ENCODE measurements around the gene SP2.

SP2 gene

DNA sequence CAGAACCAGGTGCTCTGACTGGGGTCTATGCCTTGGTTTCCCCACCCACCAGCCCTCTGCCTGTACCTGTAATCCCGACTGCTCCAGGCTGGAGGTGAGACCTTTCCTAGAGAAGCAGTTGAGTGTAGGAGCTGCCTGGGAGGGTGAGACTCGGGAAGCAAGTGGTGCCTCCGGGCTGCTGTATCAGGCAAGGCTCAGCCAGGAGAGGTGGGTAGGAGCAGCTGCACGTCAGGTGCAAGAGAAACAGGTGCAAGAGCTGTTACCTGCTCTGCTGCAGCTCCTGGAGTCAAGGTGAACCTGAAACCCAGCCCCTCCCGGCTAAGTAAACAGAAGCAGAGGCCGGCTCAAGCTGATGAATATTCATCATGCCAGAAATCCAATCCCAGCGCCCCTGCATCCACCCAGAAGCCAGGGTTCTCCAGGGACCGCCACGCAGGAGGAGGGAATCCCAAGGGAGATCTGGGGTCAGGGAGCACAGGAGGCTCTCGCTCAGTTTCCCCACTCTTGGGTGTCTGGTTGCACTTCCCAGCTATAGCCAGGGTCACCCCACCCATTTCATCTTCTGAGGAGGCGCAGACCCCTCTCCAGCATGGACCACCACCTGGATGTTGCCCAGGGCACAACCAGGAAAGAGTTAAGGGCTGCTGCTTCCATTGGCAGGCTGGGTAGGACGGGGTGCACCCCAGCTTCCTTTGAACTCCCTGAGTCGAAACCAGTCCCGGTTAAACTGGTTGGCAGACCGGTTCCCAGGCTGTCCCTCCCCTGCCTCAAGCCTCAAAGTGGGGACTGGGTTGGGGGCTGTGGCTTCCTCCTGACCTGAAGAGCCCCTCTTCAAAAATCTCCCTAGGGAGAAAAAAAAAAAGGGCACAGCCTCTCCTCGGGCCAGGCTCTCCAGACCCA is 61.8 kb downstream of the SP2 start, which contains the start of gene PRR15L:
Gene PRR15L (minus strand): TSS at position 293 of the 900 bp plus-strand sequence. CDS start 4,649 bp downstream, outside the sequence.
- H3K36me3 Mint-ChIP-seq: peaks cover 12% of the 10 kb centered on the region
- H3K4me1 Mint-ChIP-seq: no peaks in the 10 kb centered on the region
- no peak within 1 kb of the TSS for H3K4me3 Mint-ChIP-seq
- H3K9me3 Mint-ChIP-seq: no peaks in the 10 kb centered on the region
- H3K27ac Mint-ChIP-seq: no peak within 1 kb of the TSS
- H3K27me3 Mint-ChIP-seq: no peaks in the 10 kb centered on the region
- no peak for ATAC-seq

DNA sequence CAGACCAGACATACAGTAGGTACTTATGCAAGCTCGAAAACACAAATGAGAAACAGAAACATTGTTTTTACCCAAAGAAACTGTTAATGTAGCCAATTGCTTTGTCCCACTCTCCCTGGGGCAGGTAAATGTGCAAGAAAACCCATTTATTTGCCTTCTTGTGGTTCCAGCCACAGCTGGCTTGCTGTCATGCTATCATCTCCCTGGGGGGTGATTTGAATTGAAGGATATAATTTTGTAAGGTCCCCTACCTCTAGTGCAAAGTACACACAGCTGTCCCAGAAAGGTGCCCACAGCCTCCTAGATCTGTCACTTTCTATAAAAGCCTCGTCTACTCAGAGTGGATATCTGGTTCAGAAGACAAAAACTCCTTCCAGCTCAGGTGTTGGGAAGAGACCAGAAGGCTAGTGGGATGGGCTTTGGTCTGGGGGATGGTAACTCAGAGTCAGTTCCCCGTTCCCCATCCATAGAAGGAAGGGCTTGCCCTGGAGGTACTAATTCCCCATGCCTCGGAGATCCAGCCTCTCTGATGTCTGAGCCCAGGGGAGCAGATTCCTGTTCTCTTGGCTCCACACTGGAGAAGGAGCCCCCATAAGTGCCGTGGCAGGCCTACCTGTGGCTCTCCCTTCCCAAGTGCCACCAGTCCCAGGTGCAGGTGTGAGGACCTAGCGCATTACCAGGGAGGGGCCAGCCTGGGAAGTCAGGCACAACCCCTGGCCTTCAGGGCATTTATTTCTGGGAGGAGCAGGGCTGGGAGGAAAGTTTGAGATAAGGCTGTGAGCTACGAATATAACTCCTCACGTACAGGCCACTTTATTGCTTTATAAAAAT is 64.0 kb downstream of the SP2 start:
- H3K9me3 Mint-ChIP-seq: no peaks in the 10 kb centered on the region
- no peaks in the 10 kb centered on the region for H3K27me3 Mint-ChIP-seq
- H3K36me3 Mint-ChIP-seq: no peaks in the 10 kb centered on the region
- H3K4me1 Mint-ChIP-seq: no peaks in the 10 kb centered on the region
- no peak overlapping the region for H3K4me3 Mint-ChIP-seq
- no peak for ATAC-seq
- H3K27ac Mint-ChIP-seq: no peak overlapping the region

DNA sequence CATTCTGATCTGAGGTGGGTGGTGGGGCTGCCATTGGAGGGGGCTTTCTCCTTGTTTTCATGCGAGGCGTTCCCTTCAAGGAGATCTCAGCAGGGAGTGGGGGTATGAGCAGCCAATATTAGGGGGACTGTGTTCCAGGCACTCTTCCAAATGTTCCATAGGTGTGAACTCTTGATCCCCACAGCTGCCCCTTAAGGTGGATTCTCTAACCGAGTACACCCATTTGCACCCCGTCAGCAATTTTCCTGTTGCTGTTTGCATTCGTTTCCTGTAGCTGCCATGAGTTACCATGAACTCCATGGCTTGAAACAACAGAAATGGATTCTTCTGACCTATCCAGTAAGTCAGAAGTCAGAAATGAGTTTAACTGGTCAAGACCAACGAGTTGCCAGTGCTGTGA is 65.4 kb downstream of the SP2 start:
- Mint-ChIP-seq H3K27ac (no peak overlapping the region), H3K36me3 (no peaks in the 10 kb centered on the region), H3K4me1 (no peaks in the 10 kb centered on the region), H3K9me3 (no peaks in the 10 kb centered on the region), H3K27me3 (no peaks in the 10 kb centered on the region), H3K4me3 (no peak overlapping the region)
- no peak for ATAC-seq

DNA sequence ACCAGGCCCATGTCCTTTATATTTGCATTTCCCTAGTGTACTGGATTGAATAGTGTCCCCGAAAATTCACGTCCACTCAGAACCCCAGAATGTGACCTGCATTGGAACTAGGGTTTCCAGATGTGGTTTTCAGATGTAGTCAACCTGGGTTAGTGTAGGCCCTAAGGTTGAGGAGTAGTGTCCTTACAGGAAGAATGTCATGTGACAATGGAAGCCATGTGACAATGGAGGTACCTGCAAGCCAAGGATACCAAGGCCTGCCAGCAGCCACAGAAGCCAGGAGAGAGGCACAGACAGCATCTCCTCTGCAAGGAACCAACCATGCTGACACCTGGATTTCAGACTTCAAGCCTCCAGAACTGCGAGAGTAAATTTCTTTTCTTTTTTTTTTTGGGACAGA is 66.9 kb downstream of the SP2 start:
- no peaks in the 10 kb centered on the region for H3K4me1 Mint-ChIP-seq
- H3K27me3 Mint-ChIP-seq: no peaks in the 10 kb centered on the region
- no peaks in the 10 kb centered on the region for H3K9me3 Mint-ChIP-seq
- H3K27ac Mint-ChIP-seq: no peak overlapping the region
- no peak for ATAC-seq
- H3K36me3 Mint-ChIP-seq: no peaks in the 10 kb centered on the region
- H3K4me3 Mint-ChIP-seq: no peak overlapping the region

DNA sequence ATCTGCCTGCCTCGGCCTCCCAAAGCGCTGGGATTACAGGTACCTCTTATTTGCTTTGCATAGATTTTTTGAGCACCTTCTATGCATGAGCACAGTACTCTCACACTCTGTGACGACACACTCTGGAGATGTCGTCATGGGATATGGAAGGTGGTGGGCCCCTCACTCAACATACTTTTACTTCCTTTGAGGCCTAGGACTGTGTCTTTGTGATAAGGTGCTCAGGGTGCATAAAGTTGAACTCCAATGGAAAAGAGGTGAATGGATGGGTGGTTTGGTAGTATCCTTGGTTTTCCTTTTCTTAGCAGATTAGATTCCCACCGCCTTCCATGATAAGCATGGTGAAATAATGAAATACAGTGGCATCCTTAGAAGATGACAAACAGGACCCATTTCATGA is 68.8 kb downstream of the SP2 start:
- H3K4me1 Mint-ChIP-seq: peaks cover 4% of the 10 kb centered on the region
- H3K27me3 Mint-ChIP-seq: no peaks in the 10 kb centered on the region
- H3K4me3 Mint-ChIP-seq: no peak overlapping the region
- no peak overlapping the region for H3K27ac Mint-ChIP-seq
- no peak for ATAC-seq
- H3K36me3 Mint-ChIP-seq: no peaks in the 10 kb centered on the region
- no peaks in the 10 kb centered on the region for H3K9me3 Mint-ChIP-seq

DNA sequence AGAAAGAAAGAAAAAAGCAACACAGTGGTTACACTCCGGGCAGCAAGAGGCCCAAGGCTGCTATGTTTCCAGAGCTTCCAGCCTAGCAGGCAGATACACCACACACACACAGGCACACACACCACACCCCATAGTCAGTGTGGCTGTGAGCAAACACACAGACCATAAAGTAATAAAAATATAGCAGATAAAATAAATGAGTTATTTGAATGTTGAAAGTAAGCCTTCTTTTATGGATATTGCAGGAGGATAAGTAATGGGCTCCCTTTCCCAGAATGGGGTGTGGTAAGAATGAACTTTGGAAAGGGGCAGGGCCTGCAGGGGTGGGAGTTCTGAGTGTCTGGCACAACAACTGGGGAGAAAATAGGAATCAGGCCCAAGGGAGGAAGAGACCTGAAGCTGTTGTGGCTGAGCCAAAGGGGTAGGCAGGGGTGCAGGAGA is 70.1 kb downstream of the SP2 start:
- no peaks in the 10 kb centered on the region for H3K36me3 Mint-ChIP-seq
- H3K27me3 Mint-ChIP-seq: no peaks in the 10 kb centered on the region
- no peaks in the 10 kb centered on the region for H3K9me3 Mint-ChIP-seq
- ATAC-seq: no peak
- H3K27ac Mint-ChIP-seq: no peak overlapping the region
- peaks cover 12% of the 10 kb centered on the region for H3K4me1 Mint-ChIP-seq
- no peak overlapping the region for H3K4me3 Mint-ChIP-seq

DNA sequence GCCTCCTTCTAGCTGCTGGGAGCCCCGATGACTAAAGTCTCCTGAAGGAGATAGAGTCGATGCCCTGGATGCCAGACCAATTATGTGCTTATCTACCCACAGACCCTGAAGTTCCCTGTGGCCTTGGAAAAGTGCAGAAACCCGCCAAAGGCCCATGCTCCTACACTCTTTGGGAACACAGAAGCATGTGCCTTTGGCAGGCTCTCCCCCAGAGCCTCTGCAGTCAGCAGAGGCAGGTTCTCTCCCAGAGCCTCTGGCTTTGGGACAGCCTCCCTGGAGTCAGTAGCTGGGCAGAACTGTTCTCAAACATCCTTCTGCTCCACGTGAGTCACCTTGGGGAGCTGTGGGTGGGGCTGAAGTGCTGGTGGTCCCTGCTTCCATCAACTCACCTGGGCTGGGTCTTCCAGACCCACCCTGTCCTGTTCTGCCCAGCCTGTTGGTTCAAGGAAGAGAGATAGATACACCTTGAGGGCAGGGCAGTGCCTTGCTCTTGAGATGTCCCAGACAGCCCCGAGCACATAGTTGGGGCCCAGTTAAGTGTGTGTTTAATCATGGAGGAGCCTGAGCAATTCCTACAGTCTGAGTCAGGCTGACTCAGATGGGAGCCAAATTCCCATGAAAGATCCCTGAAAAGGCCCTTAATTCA is 71.7 kb downstream of the SP2 start:
- no peaks in the 10 kb centered on the region for H3K36me3 Mint-ChIP-seq
- no peak for ATAC-seq
- no peak overlapping the region for H3K27ac Mint-ChIP-seq
- no peaks in the 10 kb centered on the region for H3K9me3 Mint-ChIP-seq
- no peak overlapping the region for H3K4me3 Mint-ChIP-seq
- H3K27me3 Mint-ChIP-seq: no peaks in the 10 kb centered on the region
- peaks cover 12% of the 10 kb centered on the region for H3K4me1 Mint-ChIP-seq

DNA sequence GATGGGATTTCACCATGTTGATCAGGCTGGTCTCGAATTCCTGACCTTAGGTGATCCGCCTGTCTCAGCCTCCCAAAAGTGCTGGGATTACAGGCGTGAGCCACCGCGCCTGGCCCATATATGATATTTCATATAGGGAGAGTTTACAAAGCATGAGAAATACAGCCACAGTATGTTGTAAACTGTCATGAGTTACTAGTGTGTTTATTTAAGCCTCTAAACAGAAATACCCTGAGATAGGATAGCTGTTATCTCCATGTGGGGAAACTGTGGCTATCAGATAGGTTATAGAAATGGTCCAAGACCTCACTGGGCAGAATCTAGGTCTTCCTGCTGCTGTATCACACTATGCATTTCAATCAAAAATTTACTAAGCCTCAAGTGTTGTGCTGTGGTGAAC is 72.8 kb downstream of the SP2 start:
- H3K36me3 Mint-ChIP-seq: peaks cover 4% of the 10 kb centered on the region
- no peak overlapping the region for H3K4me3 Mint-ChIP-seq
- H3K4me1 Mint-ChIP-seq: peaks cover 12% of the 10 kb centered on the region

DNA sequence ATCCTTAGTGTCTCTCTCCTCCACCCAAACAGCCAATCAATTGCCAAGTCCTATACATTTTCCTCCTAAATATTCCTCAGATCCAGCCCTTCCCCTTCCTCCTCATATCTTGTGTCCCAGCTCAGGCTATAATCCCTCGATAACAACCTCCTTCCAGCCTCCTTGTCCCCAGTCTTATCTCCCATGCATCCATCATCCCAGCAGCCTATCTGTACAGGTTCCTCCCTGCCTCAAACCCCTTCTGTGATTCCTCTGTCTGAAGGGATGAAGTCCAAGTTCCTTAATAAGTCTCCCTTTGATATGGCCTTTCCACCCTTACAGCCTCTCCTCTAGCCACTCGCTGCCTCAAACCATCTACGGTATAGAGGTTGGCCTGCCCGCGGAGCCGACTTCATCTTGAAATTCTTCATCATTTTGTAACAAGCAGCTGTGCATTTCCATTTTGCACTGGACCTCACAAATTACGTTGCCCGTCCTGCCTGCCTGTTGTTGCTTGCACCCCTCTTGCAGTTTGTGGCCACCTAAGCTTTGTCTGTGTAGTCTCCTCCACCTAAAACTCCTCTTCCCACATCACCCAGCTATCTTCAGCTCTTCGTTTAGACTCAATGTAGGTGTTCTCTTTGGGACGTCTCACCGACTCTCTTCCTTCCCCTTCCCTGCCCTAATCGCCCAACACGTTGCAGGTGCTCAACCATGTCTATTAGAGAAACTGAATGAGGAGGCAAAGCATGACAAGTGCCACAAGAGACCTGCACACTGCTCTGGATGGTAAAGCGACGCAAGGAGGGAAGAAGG is 74.1 kb downstream of the SP2 start:
- H3K4me3 Mint-ChIP-seq: peak overlapping the region; percentile 81
- peak overlapping the region; percentile 77 for H3K27ac Mint-ChIP-seq
- peaks cover 12% of the 10 kb centered on the region for H3K4me1 Mint-ChIP-seq
- peaks cover 13% of the 10 kb centered on the region for H3K36me3 Mint-ChIP-seq
- no peaks in the 10 kb centered on the region for H3K9me3 Mint-ChIP-seq
- ATAC-seq: no peak
- H3K27me3 Mint-ChIP-seq: no peaks in the 10 kb centered on the region

More for the DNA sequence above, 72.8 kb downstream of the SP2 start:
- no peaks in the 10 kb centered on the region for H3K9me3 Mint-ChIP-seq
- H3K27me3 Mint-ChIP-seq: no peaks in the 10 kb centered on the region
- no peak overlapping the region for H3K27ac Mint-ChIP-seq
- ATAC-seq: no peak

DNA sequence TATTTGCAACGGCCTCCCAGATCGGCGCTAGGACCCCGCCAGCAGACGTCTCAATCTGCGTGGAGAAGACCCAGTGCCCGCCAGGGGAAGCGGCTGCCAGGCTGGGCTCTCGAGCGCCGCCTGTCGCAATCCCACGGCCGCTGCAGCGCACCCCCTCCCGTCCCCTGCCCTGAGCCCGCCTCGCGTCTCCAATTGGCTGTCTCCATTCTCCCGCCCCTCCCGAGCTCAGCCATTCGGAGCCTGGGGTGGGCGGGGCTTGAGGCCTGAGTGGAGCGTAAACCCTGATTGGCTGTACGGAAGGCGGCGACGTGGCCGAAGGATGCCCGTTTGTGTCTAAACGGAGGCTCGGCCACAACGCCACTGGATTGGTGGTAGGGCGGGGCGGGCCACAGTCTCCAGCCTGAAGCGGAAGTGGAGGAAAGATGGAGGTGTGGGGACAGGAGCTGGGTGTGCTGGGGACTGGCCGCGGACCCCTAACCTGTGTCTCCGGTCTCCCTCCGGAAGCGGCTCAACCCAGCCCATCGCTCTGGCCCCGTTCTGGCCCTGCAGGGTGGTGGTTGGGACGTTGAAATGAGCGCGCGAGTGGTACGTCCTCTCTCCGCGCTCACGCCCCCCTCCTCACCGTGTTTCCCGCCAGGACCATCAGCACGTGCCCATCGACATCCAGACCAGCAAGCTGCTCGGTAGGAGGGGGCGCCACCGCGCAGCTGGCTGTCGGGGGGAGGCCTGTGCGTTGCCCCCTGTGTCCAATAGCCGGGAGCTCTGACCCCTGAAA is 74.9 kb downstream of the SP2 start, which contains the start of gene CDK5RAP3:
Gene CDK5RAP3 (plus strand): TSS at position 389 of the 775 bp plus-strand sequence. CDS start 34 bp downstream, at position 423.
- ATAC-seq: peak; percentile 100
- peaks cover 12% of the 10 kb centered on the region for H3K4me1 Mint-ChIP-seq
- H3K27me3 Mint-ChIP-seq: no peaks in the 10 kb centered on the region
- H3K4me3 Mint-ChIP-seq: peak within 1 kb of the TSS; percentile 81
- no peaks in the 10 kb centered on the region for H3K9me3 Mint-ChIP-seq
- peaks cover 21% of the 10 kb centered on the region for H3K36me3 Mint-ChIP-seq
- peak within 1 kb of the TSS; percentile 77 for H3K27ac Mint-ChIP-seq

DNA sequence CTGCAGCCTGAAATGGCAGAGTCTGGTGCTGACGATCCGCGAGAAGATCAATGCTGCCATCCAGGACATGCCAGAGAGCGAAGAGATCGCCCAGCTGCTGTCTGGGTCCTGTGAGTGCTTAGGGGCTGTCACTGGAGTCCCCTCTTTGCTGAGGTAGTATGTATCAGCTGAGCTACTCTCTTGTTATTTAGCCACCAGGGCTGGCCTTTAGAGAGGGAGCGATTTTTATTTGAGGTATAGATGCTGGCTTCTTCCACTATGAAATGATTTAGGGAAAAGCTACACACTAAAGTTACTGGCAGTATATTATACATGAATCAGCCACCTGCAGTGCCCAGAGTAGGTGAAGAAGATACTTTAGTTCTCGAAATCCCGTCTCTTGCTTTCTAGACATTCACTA is 77.5 kb downstream of the SP2 start:
- H3K4me1 Mint-ChIP-seq: peaks cover 17% of the 10 kb centered on the region
- no peaks in the 10 kb centered on the region for H3K9me3 Mint-ChIP-seq
- H3K27me3 Mint-ChIP-seq: no peaks in the 10 kb centered on the region
- H3K4me3 Mint-ChIP-seq: no peak overlapping the region
- H3K27ac Mint-ChIP-seq: no peak overlapping the region
- peaks cover 42% of the 10 kb centered on the region for H3K36me3 Mint-ChIP-seq
- ATAC-seq: no peak

DNA sequence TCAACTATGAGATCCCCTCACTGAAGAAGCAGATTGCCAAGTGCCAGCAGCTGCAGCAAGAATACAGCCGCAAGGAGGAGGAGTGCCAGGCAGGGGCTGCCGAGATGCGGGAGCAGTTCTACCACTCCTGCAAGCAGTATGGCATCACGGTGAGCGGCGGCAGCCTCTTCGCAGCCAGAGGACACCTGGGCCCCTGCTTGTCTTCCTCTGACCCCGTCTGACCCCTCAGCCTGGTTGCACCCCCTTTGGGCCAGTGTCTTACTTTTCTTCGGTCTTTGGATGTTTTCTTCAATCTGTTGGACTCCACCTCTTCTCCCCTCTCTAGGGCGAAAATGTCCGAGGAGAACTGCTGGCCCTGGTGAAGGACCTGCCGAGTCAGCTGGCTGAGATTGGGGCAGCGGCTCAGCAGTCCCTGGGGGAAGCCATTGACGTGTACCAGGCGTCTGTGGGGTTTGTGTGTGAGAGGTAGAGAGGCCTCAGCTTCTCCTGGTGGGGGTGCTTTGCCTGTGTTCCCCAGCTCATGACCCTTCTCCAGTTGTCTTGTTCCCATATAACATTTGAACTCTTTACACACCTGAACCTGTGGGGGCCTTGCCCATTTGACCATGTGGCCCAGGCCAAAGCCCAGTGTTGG is 79.3 kb downstream of the SP2 start:
- no peaks in the 10 kb centered on the region for H3K9me3 Mint-ChIP-seq
- no peaks in the 10 kb centered on the region for H3K27me3 Mint-ChIP-seq
- no peak for ATAC-seq
- H3K36me3 Mint-ChIP-seq: peaks cover 60% of the 10 kb centered on the region
- H3K27ac Mint-ChIP-seq: no peak overlapping the region
- H3K4me3 Mint-ChIP-seq: no peak overlapping the region
- peaks cover 10% of the 10 kb centered on the region for H3K4me1 Mint-ChIP-seq

DNA sequence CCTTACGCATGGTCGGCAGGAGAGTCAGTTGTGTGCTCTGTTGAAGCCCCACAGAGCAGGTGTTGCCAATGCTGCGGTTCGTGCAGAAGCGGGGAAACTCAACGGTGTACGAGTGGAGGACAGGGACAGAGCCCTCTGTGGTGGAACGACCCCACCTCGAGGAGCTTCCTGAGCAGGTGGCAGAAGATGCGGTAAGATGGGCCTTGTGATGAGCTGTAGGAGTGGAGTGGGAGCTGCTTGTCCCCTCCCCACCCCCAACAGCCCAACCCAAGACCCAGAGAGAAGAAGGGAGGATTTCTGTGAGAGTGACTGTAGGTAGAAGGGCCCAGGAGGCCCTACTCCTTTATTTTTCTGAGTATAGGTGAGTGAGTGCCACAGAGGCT is 79.8 kb downstream of the SP2 start:
- Mint-ChIP-seq H3K9me3 (no peaks in the 10 kb centered on the region), H3K27ac (no peak overlapping the region), H3K4me3 (no peak overlapping the region), H3K27me3 (no peaks in the 10 kb centered on the region), H3K36me3 (peaks cover 65% of the 10 kb centered on the region), H3K4me1 (peaks cover 6% of the 10 kb centered on the region)
- no peak for ATAC-seq
